IPS DF 4.7 (cell line): ENCODE measurements around the gene CCDC88C.
"Not testable (repeated sequence)": the region's sequence is repeated elsewhere in the genome, so short reads cannot be mapped to it uniquely, and the experiment has no call there.

Experiments
- DNase-seq: peaks from one replicate; pipeline ENCODE4 v3.0.0-alpha.2; 2013; ENCODE audit warnings: low spot score; ENCODE audit errors: extremely low read depth

Gene CCDC88C

GRCh38 chr14:91228112-91229004, 189.3 kb downstream of the CCDC88C start:
- DNase-seq = no peak

- no peak for DNase-seq
Observed at GRCh38 chr14:91227183-91227628, 190.4 kb downstream of the CCDC88C start.

- DNase-seq = not testable (repeated sequence)
Observed at GRCh38 chr14:91226360-91226759, 191.3 kb downstream of the CCDC88C start.

GRCh38 chr14:91225025-91225424, 192.6 kb downstream of the CCDC88C start:
- DNase-seq = no peak

- no peak for DNase-seq
Observed at GRCh38 chr14:91223028-91223783, 194.4 kb downstream of the CCDC88C start.
